OCI-LY1 (cell line): Measurements from ENCODE around the gene NLK.
"Not testable (repeated sequence)": the region's sequence is repeated elsewhere in the genome, so short reads cannot be mapped to it uniquely, and the experiment has no call there.

ENCODE experiments used
- H2AFZ ChIP-seq: fragments of 200-600 bp; sonication (generic), shearing (Covaris generic); 2 replicates; pipeline ENCODE4 v1.6.0; 2014; ENCODE audit warnings: antibody characterized with exemption, mild to moderate bottlenecking, low read length
- H3F3A ChIP-seq: fragments of 200-600 bp; sonication (generic), shearing (Covaris generic); 2 replicates; pipeline ENCODE4 v1.6.0; 2014; ENCODE audit warnings: mild to moderate bottlenecking, antibody characterized with exemption, low read length, moderate library complexity; ENCODE audit not compliant: insufficient read depth
- H3K27ac ChIP-seq: fragments of 200-600 bp; sonication (generic); 2 replicates; pipeline ENCODE4 v1.5.1; 2014; ENCODE audit warnings: low read length, mixed run types, mild to moderate bottlenecking, low read depth; ENCODE audit not compliant: poor library complexity, severe bottlenecking
- H3K27me3 ChIP-seq: fragments of 200-600 bp; sonication (generic); 2 replicates; pipeline ENCODE4 v1.6.0; 2014; ENCODE audit warnings: antibody characterized with exemption, mild to moderate bottlenecking, low read length, moderate library complexity; ENCODE audit not compliant: insufficient read depth
- H3K36me3 ChIP-seq: fragments of 200-600 bp; sonication (generic); 2 replicates; pipeline ENCODE4 v1.6.1; 2014; ENCODE audit warnings: mild to moderate bottlenecking, antibody characterized with exemption, low read length, moderate library complexity, mixed read lengths; ENCODE audit not compliant: insufficient read depth
- H3K4me1 ChIP-seq: fragments of 200-600 bp; sonication (generic); 2 replicates; pipeline ENCODE4 v1.5.1; 2014; ENCODE audit warnings: mild to moderate bottlenecking, low read length, moderate library complexity; ENCODE audit not compliant: insufficient read depth, severe bottlenecking
- H3K4me2 ChIP-seq: fragments of 200-600 bp; sonication (generic), shearing (Covaris generic); 2 replicates; pipeline ENCODE4 v1.6.1; 2014; ENCODE audit warnings: low read length
- H3K4me3 ChIP-seq: fragments of 200-600 bp; sonication (generic); 2 replicates; pipeline ENCODE4 v1.5.1; 2014; ENCODE audit warnings: low read length, low read depth, mild to moderate bottlenecking, mixed read lengths; ENCODE audit not compliant: poor library complexity, severe bottlenecking
- H3K79me2 ChIP-seq: fragments of 200-600 bp; shearing (Covaris generic); 2 replicates; pipeline ENCODE4 v1.6.1; 2016; ENCODE audit warnings: mixed run types, low read length, mixed read lengths; ENCODE audit not compliant: insufficient read depth
- H3K9ac ChIP-seq: fragments of 200-600 bp; sonication (generic), shearing (Covaris generic); 2 replicates; pipeline ENCODE4 v1.6.1; 2014; ENCODE audit warnings: mild to moderate bottlenecking, low read length, mixed read lengths
- H3K9me2 ChIP-seq: fragments of 200-600 bp; sonication (generic), shearing (Covaris generic); 2 replicates; pipeline ENCODE4 v1.6.1; 2014; ENCODE audit warnings: low read depth, mild to moderate bottlenecking, low read length, mixed read lengths
- H3K9me3 ChIP-seq: fragments of 200-600 bp; shearing (Covaris generic); 2 replicates; pipeline ENCODE4 v1.6.1; 2014; ENCODE audit warnings: low read length, mixed read lengths
- H4K20me1 ChIP-seq: fragments of 200-600 bp; sonication (generic), shearing (Covaris generic); 2 replicates; pipeline ENCODE4 v1.6.0; 2016; ENCODE audit warnings: mild to moderate bottlenecking, low read length; ENCODE audit not compliant: insufficient read depth
- CTCF ChIP-seq: fragments of 200-600 bp; sonication (generic), shearing (Covaris generic); IDR thresholded peaks from 2 replicates; pipeline ENCODE4 v1.5.1; 2017; ENCODE audit warnings: mild to moderate bottlenecking, antibody characterized with exemption, low read length, moderate library complexity, mixed read lengths
- EZH2 ChIP-seq: fragments of 200-600 bp; sonication (generic), shearing (Covaris generic); IDR thresholded peaks from 2 replicates; pipeline ENCODE4 v1.8.0; 2017; ENCODE audit warnings: borderline replicate concordance, mixed run types, mild to moderate bottlenecking, antibody characterized with exemption, low read length, moderate library complexity, mixed read lengths

The NLK gene

DNA sequence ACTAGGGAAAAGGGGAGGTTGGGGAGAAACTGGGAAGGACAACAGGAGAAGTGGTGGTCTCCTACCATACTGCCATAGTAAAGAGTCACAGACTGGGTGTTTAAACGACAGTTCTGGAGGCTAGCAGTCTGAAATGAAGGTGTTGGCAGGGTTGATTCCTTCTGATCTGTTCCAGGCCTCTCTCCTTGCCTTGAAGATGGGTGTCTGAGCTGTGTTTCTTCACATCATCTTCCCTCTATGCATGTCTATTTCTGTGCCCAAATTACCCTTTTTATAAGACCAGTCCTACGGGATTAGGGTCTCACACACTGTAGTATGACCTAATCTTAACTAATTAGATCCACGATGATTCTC lies 196.8 kb downstream of the NLK start:
- Histone ChIP-seq H3K27ac (no peak overlapping the region), H3K27me3 (no peaks in the 10 kb centered on the region), H3K4me1 (no peaks in the 10 kb centered on the region), H3K79me2 (no peaks in the 10 kb centered on the region), H3F3A (no peaks in the 10 kb centered on the region), H2AFZ (no peak overlapping the region), H3K9me3 (no peaks in the 10 kb centered on the region), H3K4me2 (no peak overlapping the region), H3K9me2 (no peaks in the 10 kb centered on the region), H4K20me1 (no peaks in the 10 kb centered on the region), H3K36me3 (no peaks in the 10 kb centered on the region), H3K9ac (no peak overlapping the region), H3K4me3 (no peak overlapping the region)
- TF ChIP-seq EZH2: no peak
- TF ChIP-seq CTCF: no peak

- no peaks in the 10 kb centered on the region for H4K20me1 ChIP-seq
- H3K9me3 ChIP-seq: no peaks in the 10 kb centered on the region
- no peaks in the 10 kb centered on the region for H3K36me3 ChIP-seq
- H3K27ac ChIP-seq: no peak overlapping the region
- TF ChIP-seq CTCF: no peak
- H3K9me2 ChIP-seq: no peaks in the 10 kb centered on the region
- no peak overlapping the region for H3K9ac ChIP-seq
- H3K27me3 ChIP-seq: no peaks in the 10 kb centered on the region
- no peaks in the 10 kb centered on the region for H3K4me1 ChIP-seq
- no peaks in the 10 kb centered on the region for H3F3A ChIP-seq
- no peaks in the 10 kb centered on the region for H3K79me2 ChIP-seq
- H3K4me2 ChIP-seq: no peak overlapping the region
- H2AFZ ChIP-seq: no peak overlapping the region
- no peak overlapping the region for H3K4me3 ChIP-seq
These were observed 198.3 kb downstream of the NLK start for GRCh38 chr17:28240688-28241340.

GRCh38 chr17:28242791-28243190 lies 200.3 kb downstream of the NLK start:
- H3K9me2 ChIP-seq: no peaks in the 10 kb centered on the region
- TF ChIP-seq CTCF: no peak
- TF ChIP-seq EZH2: no peak
- no peaks in the 10 kb centered on the region for H3K79me2 ChIP-seq
- no peak overlapping the region for H3K9ac ChIP-seq
- H4K20me1 ChIP-seq: no peaks in the 10 kb centered on the region
- H3K4me1 ChIP-seq: no peaks in the 10 kb centered on the region
- H3K27ac ChIP-seq: no peak overlapping the region
- no peak overlapping the region for H3K4me2 ChIP-seq
- no peaks in the 10 kb centered on the region for H3K27me3 ChIP-seq
- no peak overlapping the region for H3K4me3 ChIP-seq
- no peaks in the 10 kb centered on the region for H3F3A ChIP-seq
- no peaks in the 10 kb centered on the region for H3K9me3 ChIP-seq
- H2AFZ ChIP-seq: no peak overlapping the region
- H3K36me3 ChIP-seq: no peaks in the 10 kb centered on the region

DNA sequence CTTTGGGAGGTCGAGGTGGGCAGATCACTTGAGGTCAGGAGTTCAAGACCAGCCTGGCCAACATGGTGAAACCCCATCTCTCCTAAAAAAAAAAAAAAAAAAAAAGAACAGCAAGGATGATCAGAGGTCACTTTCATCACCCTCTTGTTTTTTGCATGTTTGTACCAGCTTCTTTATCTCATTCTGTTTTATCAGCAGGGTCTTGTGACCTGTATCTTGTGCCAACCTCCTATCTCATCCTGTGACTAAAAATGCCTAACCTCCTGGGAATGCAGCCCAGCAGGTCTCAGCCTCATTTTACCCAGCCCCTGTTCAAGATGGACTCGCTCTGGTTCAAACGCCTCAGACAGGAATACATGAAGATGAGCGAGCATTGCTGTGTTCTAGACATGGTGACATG lies 200.8 kb downstream of the NLK start:
- H3K4me2 ChIP-seq, H2AFZ ChIP-seq, H3F3A ChIP-seq, H3K27ac ChIP-seq, H3K9me3 ChIP-seq, H3K79me2 ChIP-seq, H3K36me3 ChIP-seq, H3K9ac ChIP-seq, H3K27me3 ChIP-seq, H4K20me1 ChIP-seq, H3K4me3 ChIP-seq, H3K4me1 ChIP-seq, H3K9me2 ChIP-seq: not testable (repeated sequence)
